Immature natural killer cell (primary cell): Measurements from ENCODE around the gene PPM1E. TPM values are rescaled to one million over a fixed set of nuclear protein-coding genes. Genes with fewer than 3 reads are reported as not detected.

Experiments
- DNase-seq, 3 donors: peaks; one replicate each; pipeline ENCODE4 v3.0.0; 2022; ENCODE audit warnings: mixed read lengths in 1 of 3
- H3K27ac Mint-ChIP-seq, 6 donors: one replicate each; pipeline ENCODE4 v1.8.0; 2020; ENCODE audit warnings: mixed read lengths in 6 of 6, mild to moderate bottlenecking in 5 of 6, inconsistent platforms in 4 of 6, moderate library complexity in 3 of 6
- H3K27me3 Mint-ChIP-seq, 3 donors: one replicate each; pipeline ENCODE4 v1.8.0; 2020 to 2021; ENCODE audit warnings: low read depth in 3 of 3, mild to moderate bottlenecking in 3 of 3, mixed read lengths in 3 of 3, moderate library complexity in 3 of 3, inconsistent platforms in 1 of 3
- H3K36me3 Mint-ChIP-seq, 3 donors: one replicate each; pipeline ENCODE4 v1.8.0; 2020; ENCODE audit warnings: mixed read lengths in 3 of 3, inconsistent platforms in 2 of 3, mild to moderate bottlenecking in 2 of 3
- H3K4me1 Mint-ChIP-seq, 2 donors: one replicate each; pipeline ENCODE4 v1.8.0; 2020; ENCODE audit warnings: inconsistent platforms in 2 of 2, mild to moderate bottlenecking in 2 of 2, mixed read lengths in 2 of 2, moderate library complexity in 1 of 2
- H3K4me3 Mint-ChIP-seq, 5 donors: one replicate each; pipeline ENCODE4 v1.8.0; 2020; ENCODE audit warnings: mild to moderate bottlenecking in 5 of 5, mixed read lengths in 5 of 5, inconsistent platforms in 3 of 5, moderate library complexity in 3 of 5
- H3K9me3 Mint-ChIP-seq, 6 donors: one replicate each; pipeline ENCODE4 v1.8.0; 2020; ENCODE audit warnings: mild to moderate bottlenecking in 6 of 6, mixed read lengths in 6 of 6, inconsistent platforms in 4 of 6, moderate library complexity in 3 of 6
- polyA plus RNA-seq, 3 donors: library from polyadenylated mRNA; unstranded; fragments of 300-500 nt; fragmentation: Illumina TruSeq; gene quantifications; one replicate each; pipeline ENCODE4 v1.2.3, GENCODE V29; 2021

PPM1E gene
- polyA plus RNA-seq, 3 donors from 2014 or later = not detected

DNA sequence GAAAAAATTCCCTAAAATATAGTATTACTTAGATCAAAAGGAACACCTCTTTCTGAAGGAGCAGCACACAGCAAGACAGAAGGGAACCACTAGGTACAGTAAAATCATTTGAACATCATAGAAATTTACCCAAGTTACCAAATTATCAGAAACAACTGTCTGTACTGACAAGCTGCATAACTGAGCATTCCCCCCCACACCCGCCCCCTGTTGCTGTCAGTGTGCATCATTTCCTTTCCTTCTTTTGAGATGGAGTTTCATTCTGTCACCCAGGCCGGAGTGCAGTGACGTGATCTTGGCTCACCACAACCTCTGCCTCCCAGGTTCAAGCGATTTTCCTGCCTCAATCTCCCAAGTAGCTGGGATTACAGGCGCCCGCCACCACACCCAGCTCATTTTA lies 230.3 kb downstream of the PPM1E start:
- Mint-ChIP-seq H3K36me3 (peaks cover 3 to 12% (median 9%) of the 10 kb centered on the region in 3 donors), H3K27me3 (no peaks in the 10 kb centered on the region), H3K4me1 (no peaks in the 10 kb centered on the region), H3K27ac (no peak overlapping the region), H3K4me3 (no peak overlapping the region), H3K9me3 (no peaks in the 10 kb centered on the region)
- no peak for DNase-seq

GRCh38 chr17:58989629-58990028 lies 234.0 kb downstream of the PPM1E start:
- Mint-ChIP-seq H3K9me3 (no peaks in the 10 kb centered on the region), H3K27ac (no peak overlapping the region), H3K4me1 (no peaks in the 10 kb centered on the region), H3K36me3 (peaks cover 7 to 19% (median 9%) of the 10 kb centered on the region in 3 donors), H3K27me3 (peaks cover 0 to 4% (median 1%) of the 10 kb centered on the region in 3 donors), H3K4me3 (no peak overlapping the region)
- DNase-seq = no peak

DNA sequence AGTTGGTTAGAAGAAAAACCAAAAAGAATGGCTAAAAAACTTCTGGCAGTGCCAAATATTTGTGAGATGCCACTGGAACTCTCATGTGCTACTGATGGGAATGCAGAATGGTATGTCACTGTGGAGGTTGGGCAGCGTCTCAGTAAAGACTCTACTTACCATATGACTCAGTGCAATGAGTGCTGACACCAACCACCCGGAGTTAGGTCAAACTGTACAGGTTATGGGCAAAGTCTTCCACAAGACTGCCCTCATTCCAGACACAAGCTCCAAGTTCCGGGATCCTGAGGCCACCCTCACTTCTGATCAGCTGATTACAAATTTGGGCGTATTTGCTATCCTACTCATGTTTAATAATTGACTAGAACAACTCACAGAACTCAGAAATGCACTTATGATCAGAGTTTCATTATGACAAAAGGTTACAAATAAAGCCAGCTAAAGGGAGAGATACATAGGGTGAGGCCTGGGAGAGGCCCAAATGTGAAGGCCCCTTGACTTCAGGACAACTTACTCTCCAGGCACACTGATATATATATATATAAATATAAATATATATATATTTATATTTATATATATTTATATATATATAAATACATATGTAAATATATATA lies 236.2 kb downstream of the PPM1E start:
- peaks cover 7 to 19% (median 7%) of the 10 kb centered on the region in 3 donors for H3K36me3 Mint-ChIP-seq
- H3K27ac Mint-ChIP-seq = no peak overlapping the region
- H3K9me3 Mint-ChIP-seq = no peaks in the 10 kb centered on the region
- H3K4me3 Mint-ChIP-seq = no peak overlapping the region
- no peaks in the 10 kb centered on the region for H3K4me1 Mint-ChIP-seq
- DNase-seq = no peak
- H3K27me3 Mint-ChIP-seq = peaks cover 0 to 4% (median 1%) of the 10 kb centered on the region in 3 donors

DNA sequence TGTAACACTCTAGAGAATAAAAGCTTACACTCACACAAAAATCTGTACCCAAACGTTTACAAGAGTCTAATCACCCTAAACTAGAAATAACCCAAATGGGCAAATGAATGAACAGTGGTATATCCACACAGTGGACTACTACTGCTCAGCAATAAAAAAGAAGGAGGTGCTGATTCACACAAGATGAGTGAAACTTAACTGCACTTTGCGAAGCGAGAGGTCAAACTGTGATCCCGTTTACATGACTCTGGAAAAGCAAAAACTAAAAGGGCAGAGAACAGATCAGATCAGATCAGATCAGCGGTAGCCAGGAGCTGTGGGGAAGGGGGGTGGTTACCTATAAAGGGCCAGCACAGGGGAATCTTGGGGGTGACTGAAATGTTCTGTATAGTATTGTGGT lies 237.7 kb downstream of the PPM1E start:
- no peak for DNase-seq
- no peak overlapping the region for H3K4me3 Mint-ChIP-seq
- H3K9me3 Mint-ChIP-seq = no peaks in the 10 kb centered on the region
- H3K36me3 Mint-ChIP-seq = peaks cover 12 to 23% (median 18%) of the 10 kb centered on the region in 3 donors
- H3K27ac Mint-ChIP-seq = no peak overlapping the region
- peaks cover 0 to 4% (median 4%) of the 10 kb centered on the region in 3 donors for H3K27me3 Mint-ChIP-seq
- no peaks in the 10 kb centered on the region for H3K4me1 Mint-ChIP-seq

DNA sequence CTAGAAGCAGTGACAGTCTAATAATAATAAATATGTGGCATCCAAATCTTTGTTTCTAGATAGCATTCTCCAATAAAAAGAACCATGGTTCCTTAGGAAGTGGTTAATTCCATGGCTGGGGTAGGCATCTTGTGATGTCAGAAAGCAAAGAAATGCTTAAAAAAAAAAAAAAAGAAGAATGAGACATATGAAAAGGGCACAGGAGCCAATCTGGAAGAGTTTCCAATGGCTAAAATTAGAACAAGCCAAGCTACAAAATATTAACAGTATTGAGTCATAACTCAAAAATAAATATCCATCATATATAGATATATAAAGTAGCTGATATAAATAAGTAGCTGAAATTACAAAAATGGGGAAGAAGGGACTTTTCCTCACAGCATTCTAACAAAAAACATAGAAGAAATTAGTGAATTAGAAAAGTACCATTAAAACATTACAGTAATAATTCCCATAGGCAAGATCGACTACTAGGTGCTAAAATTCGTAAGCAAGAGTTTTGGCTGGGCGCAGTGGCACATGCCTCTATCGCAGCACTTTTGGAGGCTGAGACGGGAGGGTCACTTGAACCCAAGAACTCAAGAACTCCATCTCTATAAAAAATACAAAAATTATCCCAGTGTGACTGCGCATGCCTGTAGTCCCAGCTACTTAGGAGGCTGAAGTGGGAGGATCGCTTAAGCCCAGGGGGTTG lies 239.7 kb downstream of the PPM1E start:
- no peak for DNase-seq
- peaks cover 21 to 32% (median 27%) of the 10 kb centered on the region in 3 donors for H3K36me3 Mint-ChIP-seq
- peaks cover 0 to 4% (median 4%) of the 10 kb centered on the region in 3 donors for H3K27me3 Mint-ChIP-seq
- H3K9me3 Mint-ChIP-seq = no peaks in the 10 kb centered on the region
- no peaks in the 10 kb centered on the region for H3K4me1 Mint-ChIP-seq
- H3K4me3 Mint-ChIP-seq = no peak overlapping the region
- H3K27ac Mint-ChIP-seq = no peak overlapping the region

GRCh38 chr17:58996968-58997367 lies 241.3 kb downstream of the PPM1E start:
- Mint-ChIP-seq H3K36me3 (peaks cover 21 to 30% (median 27%) of the 10 kb centered on the region in 3 donors), H3K4me3 (no peak overlapping the region), H3K4me1 (peaks cover 4 to 7% of the 10 kb centered on the region in 2 donors), H3K27ac (peak overlapping the region in 1 of 6 donors; percentile 44), H3K9me3 (no peaks in the 10 kb centered on the region), H3K27me3 (peaks cover 0 to 4% (median 4%) of the 10 kb centered on the region in 3 donors)
- DNase-seq = no peak

DNA sequence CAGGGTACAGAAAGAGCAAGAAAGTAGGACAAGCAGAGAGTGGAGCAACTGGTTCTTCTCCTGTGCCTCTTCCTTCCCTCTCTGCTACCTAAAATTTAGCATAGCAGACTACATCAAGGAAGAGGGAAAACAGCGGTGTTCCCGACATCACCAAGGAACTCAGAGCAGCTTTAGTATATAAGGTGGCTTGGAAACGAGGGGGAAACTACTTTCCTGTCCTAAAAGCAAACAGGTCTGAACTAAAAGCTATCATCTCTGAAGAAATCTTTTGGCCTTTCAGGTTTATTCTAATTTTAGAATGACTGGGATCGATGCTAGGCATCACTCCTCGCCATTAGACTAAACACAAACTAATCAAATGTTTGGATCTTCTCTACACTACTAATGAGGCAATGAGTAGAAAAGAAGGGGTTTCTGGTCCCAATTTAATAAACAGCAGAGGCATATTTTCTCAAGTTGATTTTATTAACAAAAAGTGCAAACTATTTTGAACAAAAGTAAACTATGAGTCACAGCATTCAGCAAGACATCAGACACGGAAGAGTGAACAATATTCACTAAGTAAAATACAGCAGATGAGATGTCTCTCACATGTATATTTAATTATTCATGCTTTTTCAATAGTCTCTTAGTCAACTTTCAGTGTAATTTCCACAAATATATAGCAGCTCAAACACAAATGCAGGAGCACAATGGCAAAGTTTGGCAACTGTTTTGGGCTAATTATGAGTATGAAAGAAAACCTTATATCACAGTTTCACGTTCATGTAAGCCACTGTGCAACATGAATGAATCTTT lies 242.3 kb downstream of the PPM1E start:
- Mint-ChIP-seq H3K9me3 (no peaks in the 10 kb centered on the region), H3K4me1 (peaks cover 4 to 7% of the 10 kb centered on the region in 2 donors), H3K36me3 (peaks cover 20 to 30% (median 27%) of the 10 kb centered on the region in 3 donors), H3K4me3 (no peak overlapping the region), H3K27me3 (peaks cover 0 to 4% (median 4%) of the 10 kb centered on the region in 3 donors), H3K27ac (peak overlapping the region in 1 of 6 donors; percentile 62)
- no peak for DNase-seq

DNA sequence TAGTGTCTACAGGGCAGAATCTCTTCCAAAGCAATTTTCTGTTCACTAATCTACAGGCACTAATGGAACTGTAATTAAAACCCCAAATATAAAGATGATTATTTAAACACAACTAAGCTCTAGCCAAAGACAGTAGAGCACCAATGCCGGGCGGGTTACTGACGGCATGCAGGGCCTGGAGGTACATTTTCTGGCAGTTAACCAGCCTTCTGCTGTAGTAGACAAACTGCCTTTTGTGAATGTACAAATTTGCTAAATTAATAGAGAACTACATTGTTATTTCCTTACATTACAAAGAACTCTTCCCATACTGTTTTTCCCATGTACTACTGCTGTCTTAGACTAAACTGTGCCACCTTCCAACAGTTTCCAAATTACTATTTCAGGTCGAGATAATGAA lies 243.2 kb downstream of the PPM1E start:
- Mint-ChIP-seq H3K36me3 (peaks cover 17 to 27% (median 26%) of the 10 kb centered on the region in 3 donors), H3K4me1 (peaks cover 4 to 7% of the 10 kb centered on the region in 2 donors), H3K27me3 (peaks cover 0 to 4% (median 0%) of the 10 kb centered on the region in 3 donors), H3K9me3 (no peaks in the 10 kb centered on the region), H3K27ac (no peak overlapping the region), H3K4me3 (no peak overlapping the region)
- DNase-seq = no peak

DNA sequence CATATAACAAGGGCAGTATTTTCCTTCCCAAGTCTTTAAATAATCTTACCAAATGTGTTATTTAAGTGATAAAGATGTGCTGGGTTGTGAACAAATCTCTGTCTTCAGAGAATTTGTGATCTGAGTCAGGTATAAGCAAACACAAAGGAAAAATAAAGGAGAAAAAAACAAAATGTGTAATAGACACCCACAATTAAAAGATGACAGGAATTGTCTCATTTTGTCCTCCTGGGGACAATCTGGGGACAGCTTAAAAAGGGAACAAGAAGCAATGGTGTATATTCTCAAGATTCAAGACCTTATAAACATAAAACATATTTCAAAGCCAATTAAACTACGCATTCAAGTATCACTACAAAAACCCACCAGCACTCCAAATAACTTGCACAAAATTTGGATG lies 243.8 kb downstream of the PPM1E start:
- H3K4me3 Mint-ChIP-seq = no peak overlapping the region
- DNase-seq = no peak
- peak overlapping the region in 1 of 6 donors; percentile 5 for H3K27ac Mint-ChIP-seq
- H3K9me3 Mint-ChIP-seq = no peaks in the 10 kb centered on the region
- H3K4me1 Mint-ChIP-seq = peaks cover 4 to 7% of the 10 kb centered on the region in 2 donors
- H3K36me3 Mint-ChIP-seq = peaks cover 17 to 27% (median 26%) of the 10 kb centered on the region in 3 donors
- peaks cover 0 to 2% (median 0%) of the 10 kb centered on the region in 3 donors for H3K27me3 Mint-ChIP-seq

DNA sequence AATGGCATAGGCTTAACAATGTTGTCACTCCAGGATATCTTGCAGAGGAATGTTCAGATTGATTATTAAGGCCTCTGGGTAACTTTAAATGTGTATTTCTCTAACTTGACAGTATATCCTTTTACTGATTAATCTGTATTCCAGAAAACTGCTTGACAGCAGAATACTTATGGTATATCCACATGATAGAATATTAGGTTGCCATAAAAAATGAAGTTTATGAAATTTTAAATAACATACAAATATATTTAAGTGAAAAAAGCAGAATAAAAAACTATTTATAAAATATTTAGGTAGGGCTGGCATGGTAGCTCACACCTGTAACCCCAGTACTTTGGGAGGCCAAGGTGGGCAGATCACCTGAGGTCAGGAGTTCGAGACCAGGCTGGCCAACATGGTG lies 244.4 kb downstream of the PPM1E start:
- Mint-ChIP-seq H3K9me3 (no peaks in the 10 kb centered on the region), H3K27me3 (peaks cover 0 to 2% (median 0%) of the 10 kb centered on the region in 3 donors), H3K4me1 (peaks cover 4 to 7% of the 10 kb centered on the region in 2 donors), H3K36me3 (peaks cover 17 to 27% (median 26%) of the 10 kb centered on the region in 3 donors), H3K27ac (no peak overlapping the region), H3K4me3 (no peak overlapping the region)
- no peak for DNase-seq

DNA sequence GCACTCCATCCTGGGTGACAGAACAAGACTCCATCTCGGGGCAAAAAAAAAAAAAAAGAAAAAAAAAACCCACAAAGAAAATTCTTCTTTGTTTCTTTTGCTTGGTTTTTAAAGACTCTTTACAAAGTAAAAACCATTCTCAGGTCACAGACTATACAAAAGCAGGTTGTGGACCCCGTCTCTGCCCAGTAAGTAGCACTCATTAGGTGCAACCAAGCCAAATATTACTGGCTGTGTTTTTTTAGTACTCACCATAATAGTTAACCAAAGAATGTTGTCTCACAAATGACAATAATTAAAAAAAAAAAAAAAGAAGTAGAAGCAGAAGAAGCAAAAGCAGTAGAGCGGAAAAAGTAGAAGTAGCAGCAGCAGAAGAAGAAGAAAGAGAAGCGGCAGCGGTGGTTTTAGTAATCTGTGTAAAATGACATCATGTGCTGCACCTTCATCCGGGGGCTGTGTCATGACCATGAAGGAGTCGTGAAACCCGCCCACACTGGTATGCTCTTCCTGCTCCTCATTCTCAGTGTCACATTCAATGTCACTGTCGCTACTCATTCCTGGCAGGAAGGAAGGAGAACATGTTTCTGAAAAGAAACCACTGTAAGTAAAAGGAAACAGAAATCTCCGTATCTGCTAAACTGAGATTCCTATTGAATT lies 245.6 kb downstream of the PPM1E start:
- Mint-ChIP-seq H3K27me3 (peaks cover 0 to 2% (median 0%) of the 10 kb centered on the region in 3 donors), H3K4me3 (peak overlapping the region; percentile 26 to 85 (median 68)), H3K27ac (peak overlapping the region; percentile 64 to 94 (median 83)), H3K4me1 (peaks cover 4 to 7% of the 10 kb centered on the region in 2 donors), H3K9me3 (no peaks in the 10 kb centered on the region), H3K36me3 (peaks cover 17 to 27% (median 26%) of the 10 kb centered on the region in 3 donors)
- peak; percentile 5 to 52 (median 5) for DNase-seq

DNA sequence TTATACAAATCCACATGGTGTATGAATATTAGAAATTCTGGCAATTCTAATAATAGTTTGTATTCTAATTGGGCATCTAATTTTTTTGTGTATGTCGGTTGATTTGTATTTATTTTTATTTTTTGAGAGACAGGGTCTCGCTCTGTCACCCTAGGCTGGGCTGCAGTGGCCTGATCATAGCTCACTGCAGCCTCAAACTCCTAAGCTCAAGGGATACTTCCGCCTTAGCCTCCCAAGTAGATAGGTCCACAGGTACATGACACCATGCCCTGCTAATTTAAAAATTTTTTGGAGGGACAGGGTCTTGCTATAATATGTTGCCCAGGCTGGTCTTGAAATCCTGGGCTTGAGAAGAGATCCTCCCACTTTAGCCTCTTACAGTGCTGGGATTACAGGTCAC lies 246.5 kb downstream of the PPM1E start:
- H3K27ac Mint-ChIP-seq = peak overlapping the region in 3 of 6 donors; percentile 48 to 94 (median 73)
- peaks cover 17 to 24% (median 23%) of the 10 kb centered on the region in 3 donors for H3K36me3 Mint-ChIP-seq
- DNase-seq = no peak
- no peaks in the 10 kb centered on the region for H3K9me3 Mint-ChIP-seq
- H3K27me3 Mint-ChIP-seq = peaks cover 0 to 2% (median 0%) of the 10 kb centered on the region in 3 donors
- peak overlapping the region in 1 of 5 donors; percentile 21 for H3K4me3 Mint-ChIP-seq
- peaks cover 4 to 7% of the 10 kb centered on the region in 2 donors for H3K4me1 Mint-ChIP-seq

GRCh38 chr17:59002848-59003247 lies 247.2 kb downstream of the PPM1E start:
- Mint-ChIP-seq H3K4me3 (no peak overlapping the region), H3K9me3 (no peaks in the 10 kb centered on the region)
- no peak for DNase-seq

More at GRCh38 chr17:59002848-59003247, 247.2 kb downstream of the PPM1E start:
- peak overlapping the region in 2 of 6 donors; percentile 18 to 45 for H3K27ac Mint-ChIP-seq
- peaks cover 4 to 7% of the 10 kb centered on the region in 2 donors for H3K4me1 Mint-ChIP-seq
- no peaks in the 10 kb centered on the region for H3K27me3 Mint-ChIP-seq
- peaks cover 17 to 23% (median 17%) of the 10 kb centered on the region in 3 donors for H3K36me3 Mint-ChIP-seq
